Ovary (tissue), 9 donors: ENCODE measurements around the gene PAQR4. TPM values are rescaled to one million over a fixed set of nuclear protein-coding genes. Genes with fewer than 3 reads are reported as not detected.
"Not testable (repeated sequence)": the region's sequence is repeated elsewhere in the genome, so short reads cannot be mapped to it uniquely, and the experiment has no call there.

Experiments used
- DNase-seq, 5 donors: peaks; one replicate each; pipeline ENCODE4 v3.0.0-alpha.2; 2019 to 2020
- H3K27ac ChIP-seq, 2 donors: fragments of 200-600 bp; one replicate each; pipeline versions ENCODE4 v1.5.1 to v1.8.0; 2019 to 2022
- H3K27me3 ChIP-seq: fragments of 200-600 bp; one replicate; pipeline ENCODE4 v1.8.0; 2022
- H3K36me3 ChIP-seq: fragments of 200-600 bp; sonication (generic); one replicate; pipeline ENCODE4 v1.5.1; 2019
- H3K4me1 ChIP-seq: one replicate; pipeline ENCODE4 v1.8.1; 2013; ENCODE audit warnings: mild to moderate bottlenecking, moderate library complexity; ENCODE audit not compliant: insufficient read depth
- H3K4me3 ChIP-seq: fragments of 200-600 bp; sonication (generic); one replicate; pipeline ENCODE4 v1.5.1; 2017
- H3K9me3 ChIP-seq, 2 donors: fragments of 200-600 bp in 1 of 2; sonication (generic) in 1 of 2; one replicate each; pipeline versions ENCODE4 v1.5.1 to v1.8.1; 2013 to 2019; ENCODE audit warnings: mild to moderate bottlenecking in 1 of 2, moderate library complexity in 1 of 2
- CTCF ChIP-seq, 3 donors: fragments of 450-650 bp in 2 of 3; fragments of 200-600 bp in 1 of 3; IDR thresholded peaks; one replicate each; pipeline versions ENCODE4 v1.5.1 to v1.8.0; 2016 to 2022; ENCODE audit warnings: antibody characterized with exemption in 3 of 3, mild to moderate bottlenecking in 1 of 3
- EP300 ChIP-seq: sonication (generic); formaldehyde crosslinking; IDR thresholded peaks from one replicate; pipeline ENCODE4 v1.6.1; 2017; ENCODE audit warnings: antibody characterized with exemption
- POLR2A ChIP-seq: fragments of 450-650 bp; IDR thresholded peaks from one replicate; pipeline ENCODE4 v1.6.1; 2017; ENCODE audit warnings: antibody characterized with exemption, mild to moderate bottlenecking, moderate library complexity
- WGBS, 3 donors: extraction: QIAGEN DNeasy Blood & Tissue Kit in 1 of 3; methylation state at CpG; one replicate each; pipeline versions ENCODE4 v1.1.5 to v1.1.7; 2013 to 2017; 5-methylcytosine and 5-hydroxymethylcytosine counted together
- intact Hi-C, 4 donors: fragments of 100-400 bp; cut with DNase I; formaldehyde crosslinking; loops; one replicate each; pipeline versions ENCODE4 v1.11.0 to v1.15.1; 2022 to 2023
- polyA plus RNA-seq, 2 donors: library from polyadenylated mRNA; stranded (reverse); fragments of 200-250 nt in 1 of 2; fragments of 350-450 nt in 1 of 2; fragmentation: Illumina TruSeq in 1 of 2; extraction: RNeasy Lipid Tissue Mini Kit (QIAGEN cat#74804) in 1 of 2; gene quantifications; one replicate each; pipeline ENCODE4 v1.2.3, GENCODE V29; 2013 to 2014
- total RNA-seq, 7 donors: library from RNA; depleted of rRNA in 2 of 7; stranded (reverse); fragments of >200 nt in 2 of 7; fragmentation: NEBNext Ultra II Directional in 3 of 7; extraction: Animal tissue kit (Norgen Biotek cat#: 25700) in 3 of 7; gene quantifications; one replicate each; pipeline versions ENCODE4 v1.1.0 to v1.2.4, GENCODE V29; 2016 to 2023
- donor health status: DM: no; HTN: no; CAD: no; lungs with moderate emphysema.
- donor health status: DM: no; HTN: no; CAD: no.
- donor health status: Bipolar disorder and iron deficiency.
- donor health status: DM: yes; HTN: yes; CAD: no.
- donor health status: DM: no; HTN: no; CAD: no.
- donor health status: DM: yes; HTN: yes; CAD: no.

Gene PAQR4
- total and polyA plus RNA-seq, 9 donors = 0.30 to 5.7 (median 1.5) TPM

GRCh38 chr16:2924901-2925755 is 44.0 kb upstream of the PAQR4 start:
- Histone ChIP-seq H3K27me3 (no peaks in the 10 kb centered on the region), H3K36me3 (no peaks in the 10 kb centered on the region), H3K4me3 (no peak overlapping the region), H3K27ac (no peak overlapping the region), H3K9me3 (no peaks in the 10 kb centered on the region), H3K4me1 (peaks cover 1% of the 10 kb centered on the region)
- TF ChIP-seq POLR2A (no peak), CTCF (IDR thresholded peaks at IDR 0.05) (no peak), EP300 (no peak)
- intact Hi-C loops = loop anchor here in 1 of 4 donors (5.0 kb wide), 1 partner anchor 48 kb away; no protein-coding TSS in a partner anchor
- DNase-seq = no peak
- 77 to 81% (median 77%) methylated on average over 42 of the region's 42 CpGs for WGBS, 3 donors

GRCh38 chr16:2925951-2926649 is 43.0 kb upstream of the PAQR4 start:
- WGBS, 3 donors = 68 to 73% (median 69%) methylated on average over 9 of the region's 9 CpGs
- no peak for DNase-seq
- no peaks in the 10 kb centered on the region for H3K36me3 ChIP-seq
- H3K27ac ChIP-seq = no peak overlapping the region
- intact Hi-C loops = loop anchor here in 1 of 4 donors (5.0 kb wide), 1 partner anchor 49 kb away; no protein-coding TSS in a partner anchor
- no peaks in the 10 kb centered on the region for H3K27me3 ChIP-seq
- no peak for TF ChIP-seq EP300
- no peak for TF ChIP-seq POLR2A
- TF ChIP-seq CTCF (IDR thresholded peaks at IDR 0.05) = no peak
- no peak overlapping the region for H3K4me3 ChIP-seq
- H3K9me3 ChIP-seq = no peaks in the 10 kb centered on the region
- peaks cover 1% of the 10 kb centered on the region for H3K4me1 ChIP-seq

- H3K4me1 ChIP-seq = peaks cover 1% of the 10 kb centered on the region
- no peak overlapping the region for H3K4me3 ChIP-seq
- WGBS, 3 donors = 74 to 76% (median 76%) methylated on average over 5 of the region's 5 CpGs
- H3K36me3 ChIP-seq = no peaks in the 10 kb centered on the region
- TF ChIP-seq POLR2A (no peak), EP300 (no peak), CTCF (IDR thresholded peaks at IDR 0.05) (no peak)
- intact Hi-C loops = loop anchor here in 1 of 4 donors (5.0 kb wide), 1 partner anchor 49 kb away; no protein-coding TSS in a partner anchor
- no peaks in the 10 kb centered on the region for H3K27me3 ChIP-seq
- no peak overlapping the region for H3K27ac ChIP-seq
- no peak for DNase-seq
- H3K9me3 ChIP-seq = no peaks in the 10 kb centered on the region
These were observed 42.5 kb upstream of the PAQR4 start for GRCh38 chr16:2926650-2926999.

GRCh38 chr16:2927010-2927646 is 42.0 kb upstream of the PAQR4 start:
- H3K4me3 ChIP-seq = no peak overlapping the region
- intact Hi-C loops = loop anchor here in 1 of 4 donors (5.0 kb wide), 1 partner anchor 50 kb away; no protein-coding TSS in a partner anchor
- 5 to 7% (median 6%) methylated on average over 19 of the region's 19 CpGs for WGBS, 3 donors
- TF ChIP-seq EP300 (no peak), CTCF (IDR thresholded peaks at IDR 0.05) (peak; percentile 74 to 91 (median 89))
- no peaks in the 10 kb centered on the region for H3K27me3 ChIP-seq
- peaks cover 1% of the 10 kb centered on the region for H3K4me1 ChIP-seq
- H3K27ac ChIP-seq = no peak overlapping the region
- H3K9me3 ChIP-seq = no peaks in the 10 kb centered on the region
- peak; percentile 71 to 89 (median 84) for DNase-seq
- no peaks in the 10 kb centered on the region for H3K36me3 ChIP-seq

GRCh38 chr16:2928151-2928550 is 41.0 kb upstream of the PAQR4 start:
- H3K4me3 ChIP-seq, DNase-seq, H3K4me1 ChIP-seq, H3K36me3 ChIP-seq, H3K9me3 ChIP-seq, H3K27me3 ChIP-seq, H3K27ac ChIP-seq: not testable (repeated sequence)
- intact Hi-C loops = loop anchor here in 1 of 4 donors (5.0 kb wide), 1 partner anchor 51 kb away; no protein-coding TSS in a partner anchor
- 84 to 89% (median 87%) methylated on average over 4 of the region's 4 CpGs for WGBS, 3 donors
